Fibroblast of lung (primary cell): Measurements from ENCODE around the gene KREMEN1.

Experiments
- CTCF ChIP-seq, 2 donors: IDR thresholded peaks in 1 of 2; conservative IDR thresholded peaks in 1 of 2; 1 replicate in 1 of 2; 2 replicates in 1 of 2; pipeline ENCODE4 v1.5.1; 2011 to 2012; ENCODE audit warnings: low read length in 2 of 2, control low read depth in 1 of 2, inconsistent platforms in 1 of 2, low read depth in 1 of 2, mild to moderate bottlenecking in 1 of 2
- EZH2 ChIP-seq: IDR thresholded peaks from 2 replicates; pipeline ENCODE4 v1.5.1; 2012; ENCODE audit warnings: low read length, control low read depth, mild to moderate bottlenecking; ENCODE audit errors: missing control alignments

- TF ChIP-seq CTCF (conservative IDR thresholded peaks at IDR 0.05 in 1 of 2, IDR thresholded peaks at IDR 0.05 in 1 of 2; ENCODE audit: low read depth in 1 of 2, low read length in 2 of 2) = no peak
- TF ChIP-seq EZH2 = no peak
These were observed 8.8 kb downstream of the KREMEN1 start for GRCh38 chr22:29081517-29082236.
